K562 (cell line): ENCODE results near the gene CHAT. TPM values are rescaled to one million over a fixed set of nuclear protein-coding genes. Genes with fewer than 3 reads are reported as not detected.

Experiments used
- ARHGAP35 ChIP-seq: fragments of 450-650 bp; IDR thresholded peaks from 2 replicates; pipeline ENCODE4 v1.6.1; 2018; ENCODE audit not compliant: partially characterized antibody
- HDAC8 ChIP-seq: fragments of 450-650 bp; IDR thresholded peaks from 2 replicates; pipeline ENCODE4 v1.6.1; 2016; ENCODE audit warnings: mild to moderate bottlenecking, missing genetic modification characterization, moderate library complexity, missing compliant biosample characterization
- SIRT6 ChIP-seq: IDR thresholded peaks from one replicate; pipeline ENCODE4 v1.6.1; 2012; ENCODE audit warnings: low read depth, mild to moderate bottlenecking, control low read depth, inconsistent platforms, low read length, moderate library complexity
- TAF1 ChIP-seq: IDR thresholded peaks from 2 replicates; pipeline ENCODE4 v1.6.1; 2011; ENCODE audit warnings: mild to moderate bottlenecking, low read length, moderate library complexity; ENCODE audit not compliant: insufficient read depth, control insufficient read depth, severe bottlenecking; ENCODE audit errors: extremely low read depth
- U2AF1 ChIP-seq: fragments of 200-400 bp; formaldehyde crosslinking; optimal IDR thresholded peaks from 2 replicates; pipeline ENCODE3; 2017; ENCODE audit warnings: mild to moderate bottlenecking, low read depth, low read length, moderate library complexity
- ZNF316 ChIP-seq: fragments of 450-650 bp; IDR thresholded peaks from 2 replicates; pipeline ENCODE4 v1.6.1; 2016
- ZNF436 ChIP-seq: fragments of 250-450, 450-650 bp; sonication (Bioruptor Pico); formaldehyde crosslinking; IDR thresholded peaks from 2 replicates; pipeline ENCODE4 v1.7.0; 2020; ENCODE audit warnings: mild to moderate bottlenecking
- ZNF644 ChIP-seq: fragments of 200-800 bp; sonication (Bioruptor generic); IDR thresholded peaks from 2 replicates; pipeline ENCODE4 v1.6.1; 2016; ENCODE audit warnings: low read depth, missing genetic modification characterization, missing compliant biosample characterization
- ZNF76 ChIP-seq: fragments of 250-450 bp; sonication (Bioruptor Pico); IDR thresholded peaks from 2 replicates; pipeline ENCODE4 v1.4.0; 2020; ENCODE audit warnings: mild to moderate bottlenecking, moderate library complexity, borderline replicate concordance
- polyA plus RNA-seq, 8 experiments: library from polyadenylated mRNA; depleted of rRNA in 4 of 8; stranded (reverse) in 5 of 8; unstranded in 3 of 8; fragments of >200 nt; fragmentation: Nextera tagmentation in 2 of 8; fragmentation: Illumina TruSeq in 1 of 8; extraction: Ambion mirVana in 2 of 8; extraction: Trizol in 1 of 8; gene quantifications; 2 replicates each; pipeline versions ENCODE4 v1.2.1 to v1.2.3, GENCODE V29; 2011 to 2014; ENCODE audit warnings: inconsistent platforms in 1 of 8, missing spikeins in 1 of 8
- total RNA-seq, 7 experiments: library from RNA; depleted of rRNA in 6 of 7; stranded (reverse); fragments of >200 nt in 6 of 7; fragmentation: Illumina TruSeq in 2 of 7; extraction: Trizol in 2 of 7; gene quantifications; 2 replicates each; pipeline versions ENCODE4 v1.2.1 to v1.2.3, GENCODE V29; 2011 to 2021; ENCODE audit warnings: low replicate concordance in 1 of 7
- TF ChIP-seq, protein P1 (sequence below): fragments of 450-650 bp; IDR thresholded peaks from 2 replicates; pipeline ENCODE4 v1.6.1; 2016; ENCODE audit warnings: mild to moderate bottlenecking, moderate library complexity

CHAT gene
- total and polyA plus RNA-seq, 9 of the 15 experiments (the other 6 are each of a cell fraction or from before 2014, with no cell fraction given) = not detected

DNA sequence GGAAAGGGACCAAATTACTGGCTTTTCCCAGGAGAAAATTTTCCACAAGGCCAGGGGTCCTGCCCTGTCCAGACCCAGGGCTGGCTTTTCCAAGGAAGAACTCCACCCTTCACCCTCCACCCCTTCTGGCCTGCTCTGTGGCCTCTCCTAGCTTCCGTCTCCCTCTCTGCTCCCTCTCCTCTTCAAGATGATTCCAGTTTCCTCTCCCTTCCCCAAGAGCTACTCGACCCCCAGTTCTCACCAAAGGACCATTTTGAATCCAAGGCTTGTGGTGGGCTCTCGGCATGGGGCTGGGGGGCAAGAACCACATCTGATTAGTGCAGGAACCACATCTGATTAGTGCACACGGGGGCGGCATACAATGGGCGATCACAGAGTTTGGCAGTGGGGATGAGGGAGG lies 7.7 kb downstream of the CHAT start (continued):
- TF ChIP-seq, protein P1, sequence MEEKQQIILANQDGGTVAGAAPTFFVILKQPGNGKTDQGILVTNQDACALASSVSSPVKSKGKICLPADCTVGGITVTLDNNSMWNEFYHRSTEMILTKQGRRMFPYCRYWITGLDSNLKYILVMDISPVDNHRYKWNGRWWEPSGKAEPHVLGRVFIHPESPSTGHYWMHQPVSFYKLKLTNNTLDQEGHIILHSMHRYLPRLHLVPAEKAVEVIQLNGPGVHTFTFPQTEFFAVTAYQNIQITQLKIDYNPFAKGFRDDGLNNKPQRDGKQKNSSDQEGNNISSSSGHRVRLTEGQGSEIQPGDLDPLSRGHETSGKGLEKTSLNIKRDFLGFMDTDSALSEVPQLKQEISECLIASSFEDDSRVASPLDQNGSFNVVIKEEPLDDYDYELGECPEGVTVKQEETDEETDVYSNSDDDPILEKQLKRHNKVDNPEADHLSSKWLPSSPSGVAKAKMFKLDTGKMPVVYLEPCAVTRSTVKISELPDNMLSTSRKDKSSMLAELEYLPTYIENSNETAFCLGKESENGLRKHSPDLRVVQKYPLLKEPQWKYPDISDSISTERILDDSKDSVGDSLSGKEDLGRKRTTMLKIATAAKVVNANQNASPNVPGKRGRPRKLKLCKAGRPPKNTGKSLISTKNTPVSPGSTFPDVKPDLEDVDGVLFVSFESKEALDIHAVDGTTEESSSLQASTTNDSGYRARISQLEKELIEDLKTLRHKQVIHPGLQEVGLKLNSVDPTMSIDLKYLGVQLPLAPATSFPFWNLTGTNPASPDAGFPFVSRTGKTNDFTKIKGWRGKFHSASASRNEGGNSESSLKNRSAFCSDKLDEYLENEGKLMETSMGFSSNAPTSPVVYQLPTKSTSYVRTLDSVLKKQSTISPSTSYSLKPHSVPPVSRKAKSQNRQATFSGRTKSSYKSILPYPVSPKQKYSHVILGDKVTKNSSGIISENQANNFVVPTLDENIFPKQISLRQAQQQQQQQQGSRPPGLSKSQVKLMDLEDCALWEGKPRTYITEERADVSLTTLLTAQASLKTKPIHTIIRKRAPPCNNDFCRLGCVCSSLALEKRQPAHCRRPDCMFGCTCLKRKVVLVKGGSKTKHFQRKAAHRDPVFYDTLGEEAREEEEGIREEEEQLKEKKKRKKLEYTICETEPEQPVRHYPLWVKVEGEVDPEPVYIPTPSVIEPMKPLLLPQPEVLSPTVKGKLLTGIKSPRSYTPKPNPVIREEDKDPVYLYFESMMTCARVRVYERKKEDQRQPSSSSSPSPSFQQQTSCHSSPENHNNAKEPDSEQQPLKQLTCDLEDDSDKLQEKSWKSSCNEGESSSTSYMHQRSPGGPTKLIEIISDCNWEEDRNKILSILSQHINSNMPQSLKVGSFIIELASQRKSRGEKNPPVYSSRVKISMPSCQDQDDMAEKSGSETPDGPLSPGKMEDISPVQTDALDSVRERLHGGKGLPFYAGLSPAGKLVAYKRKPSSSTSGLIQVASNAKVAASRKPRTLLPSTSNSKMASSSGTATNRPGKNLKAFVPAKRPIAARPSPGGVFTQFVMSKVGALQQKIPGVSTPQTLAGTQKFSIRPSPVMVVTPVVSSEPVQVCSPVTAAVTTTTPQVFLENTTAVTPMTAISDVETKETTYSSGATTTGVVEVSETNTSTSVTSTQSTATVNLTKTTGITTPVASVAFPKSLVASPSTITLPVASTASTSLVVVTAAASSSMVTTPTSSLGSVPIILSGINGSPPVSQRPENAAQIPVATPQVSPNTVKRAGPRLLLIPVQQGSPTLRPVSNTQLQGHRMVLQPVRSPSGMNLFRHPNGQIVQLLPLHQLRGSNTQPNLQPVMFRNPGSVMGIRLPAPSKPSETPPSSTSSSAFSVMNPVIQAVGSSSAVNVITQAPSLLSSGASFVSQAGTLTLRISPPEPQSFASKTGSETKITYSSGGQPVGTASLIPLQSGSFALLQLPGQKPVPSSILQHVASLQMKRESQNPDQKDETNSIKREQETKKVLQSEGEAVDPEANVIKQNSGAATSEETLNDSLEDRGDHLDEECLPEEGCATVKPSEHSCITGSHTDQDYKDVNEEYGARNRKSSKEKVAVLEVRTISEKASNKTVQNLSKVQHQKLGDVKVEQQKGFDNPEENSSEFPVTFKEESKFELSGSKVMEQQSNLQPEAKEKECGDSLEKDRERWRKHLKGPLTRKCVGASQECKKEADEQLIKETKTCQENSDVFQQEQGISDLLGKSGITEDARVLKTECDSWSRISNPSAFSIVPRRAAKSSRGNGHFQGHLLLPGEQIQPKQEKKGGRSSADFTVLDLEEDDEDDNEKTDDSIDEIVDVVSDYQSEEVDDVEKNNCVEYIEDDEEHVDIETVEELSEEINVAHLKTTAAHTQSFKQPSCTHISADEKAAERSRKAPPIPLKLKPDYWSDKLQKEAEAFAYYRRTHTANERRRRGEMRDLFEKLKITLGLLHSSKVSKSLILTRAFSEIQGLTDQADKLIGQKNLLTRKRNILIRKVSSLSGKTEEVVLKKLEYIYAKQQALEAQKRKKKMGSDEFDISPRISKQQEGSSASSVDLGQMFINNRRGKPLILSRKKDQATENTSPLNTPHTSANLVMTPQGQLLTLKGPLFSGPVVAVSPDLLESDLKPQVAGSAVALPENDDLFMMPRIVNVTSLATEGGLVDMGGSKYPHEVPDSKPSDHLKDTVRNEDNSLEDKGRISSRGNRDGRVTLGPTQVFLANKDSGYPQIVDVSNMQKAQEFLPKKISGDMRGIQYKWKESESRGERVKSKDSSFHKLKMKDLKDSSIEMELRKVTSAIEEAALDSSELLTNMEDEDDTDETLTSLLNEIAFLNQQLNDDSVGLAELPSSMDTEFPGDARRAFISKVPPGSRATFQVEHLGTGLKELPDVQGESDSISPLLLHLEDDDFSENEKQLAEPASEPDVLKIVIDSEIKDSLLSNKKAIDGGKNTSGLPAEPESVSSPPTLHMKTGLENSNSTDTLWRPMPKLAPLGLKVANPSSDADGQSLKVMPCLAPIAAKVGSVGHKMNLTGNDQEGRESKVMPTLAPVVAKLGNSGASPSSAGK = no peak
- no peak for TF ChIP-seq HDAC8 (tag)
- TF ChIP-seq ZNF644 = no peak
- TF ChIP-seq SIRT6 = no peak
- TF ChIP-seq ZNF316 = no peak
- TF ChIP-seq ZNF76 (CRISPR knock-in tag) = no peak
- no peak for TF ChIP-seq ZNF436 (CRISPR knock-in tag)
- no peak for TF ChIP-seq TAF1
- no peak for TF ChIP-seq ARHGAP35
- TF ChIP-seq U2AF1 = no peak
